ENCODE measurements around the gene WDR81. TPM values are rescaled to one million over a fixed set of nuclear protein-coding genes. Genes with fewer than 3 reads are reported as not detected.
"Not testable (repeated sequence)": the region's sequence is repeated elsewhere in the genome, so short reads cannot be mapped to it uniquely, and the experiment has no call there.

WDR81 gene
- total RNA-seq, 4 donors from 2014 or later: 26.1 to 73.7 (median 35.7) TPM

DNA sequence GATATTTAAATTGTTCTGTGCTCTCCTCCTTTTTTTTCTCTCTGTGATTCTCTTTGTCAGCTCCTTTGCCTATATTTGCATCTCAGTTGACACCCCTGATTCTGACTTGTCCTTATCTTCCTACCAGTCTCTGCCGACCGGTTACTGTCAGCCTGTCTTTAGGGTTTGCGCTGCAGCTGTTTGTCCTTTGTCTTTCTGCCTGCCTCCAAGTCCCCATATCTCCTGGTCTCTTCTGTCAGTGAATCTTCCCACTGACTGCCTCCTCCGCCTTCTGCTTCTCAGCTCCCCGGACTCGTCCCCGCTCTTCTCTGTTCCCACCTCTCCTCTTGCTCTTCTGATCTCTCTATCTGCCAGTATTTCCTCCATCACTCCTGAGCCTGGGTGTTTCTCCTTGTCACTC, 19.5 kb upstream of the WDR81 start:
- in situ Hi-C loops (cut with MboI; ENCODE audit: low pct_ligation_motif_present in 1 of 4, low pct_unique_long_range_greater_than_20kb in 1 of 4, low sequenced_read_pairs in 3 of 4) (loop anchor here in 2 of 4 donors (25.0 kb wide), 2 partner anchors 107 to 332 kb away; partner anchors contain the start of genes DPH1 (in 1 of the 2), OVCA2 (in 1 of the 2) and RTN4RL1 (in 1 of the 2)), intact Hi-C loops (cut with DNase I; ENCODE audit: low total_unique reads) (no loop called here)
- no peak overlapping the region for H3K4me3 ChIP-seq
- H3K27me3 ChIP-seq: no peaks in the 10 kb centered on the region
- 86 to 95% methylated on average over 7 of the region's 7 CpGs for WGBS, 2 donors (ENCODE audit: low coverage in 1 of 2)
- DNase-seq: no peak
- H3K4me1 ChIP-seq: peaks cover 4 to 13% (median 5%) of the 10 kb centered on the region in 4 donors
- no peak overlapping the region for H3K27ac ChIP-seq
- TF ChIP-seq POLR2A (IDR thresholded peaks at IDR 0.05): no peak
- TF ChIP-seq, protein P1, sequence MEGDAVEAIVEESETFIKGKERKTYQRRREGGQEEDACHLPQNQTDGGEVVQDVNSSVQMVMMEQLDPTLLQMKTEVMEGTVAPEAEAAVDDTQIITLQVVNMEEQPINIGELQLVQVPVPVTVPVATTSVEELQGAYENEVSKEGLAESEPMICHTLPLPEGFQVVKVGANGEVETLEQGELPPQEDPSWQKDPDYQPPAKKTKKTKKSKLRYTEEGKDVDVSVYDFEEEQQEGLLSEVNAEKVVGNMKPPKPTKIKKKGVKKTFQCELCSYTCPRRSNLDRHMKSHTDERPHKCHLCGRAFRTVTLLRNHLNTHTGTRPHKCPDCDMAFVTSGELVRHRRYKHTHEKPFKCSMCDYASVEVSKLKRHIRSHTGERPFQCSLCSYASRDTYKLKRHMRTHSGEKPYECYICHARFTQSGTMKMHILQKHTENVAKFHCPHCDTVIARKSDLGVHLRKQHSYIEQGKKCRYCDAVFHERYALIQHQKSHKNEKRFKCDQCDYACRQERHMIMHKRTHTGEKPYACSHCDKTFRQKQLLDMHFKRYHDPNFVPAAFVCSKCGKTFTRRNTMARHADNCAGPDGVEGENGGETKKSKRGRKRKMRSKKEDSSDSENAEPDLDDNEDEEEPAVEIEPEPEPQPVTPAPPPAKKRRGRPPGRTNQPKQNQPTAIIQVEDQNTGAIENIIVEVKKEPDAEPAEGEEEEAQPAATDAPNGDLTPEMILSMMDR (IDR thresholded peaks at IDR 0.05): no peak
- TF ChIP-seq EP300 (IDR thresholded peaks at IDR 0.05; ENCODE audit: low read depth): no peak
- TF ChIP-seq POLR2AphosphoS5 (IDR thresholded peaks at IDR 0.05): no peak
- no peaks in the 10 kb centered on the region for H3K36me3 ChIP-seq
- H3K9me3 ChIP-seq: no peaks in the 10 kb centered on the region

DNA sequence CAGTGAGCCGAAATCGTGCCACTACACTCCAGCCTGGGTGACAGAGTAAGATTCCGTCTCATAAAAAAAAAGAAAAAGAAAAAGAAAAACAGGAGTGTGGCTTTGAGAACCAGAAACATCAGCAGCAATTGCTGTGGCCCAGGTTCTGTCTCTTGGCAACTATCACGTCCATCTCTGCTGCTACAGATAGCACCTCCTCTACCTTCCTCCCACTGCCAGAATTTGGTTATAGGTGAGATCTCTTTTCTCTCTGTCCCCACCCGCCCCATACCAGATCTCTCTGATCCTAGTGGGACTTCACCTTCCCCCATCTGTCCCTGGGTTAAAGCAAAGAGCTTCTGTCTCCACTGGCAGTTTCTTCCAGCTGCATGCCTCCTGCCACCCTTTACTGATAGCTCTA, 17.4 kb upstream of the WDR81 start:
- no peak for TF ChIP-seq POLR2A (IDR thresholded peaks at IDR 0.05)
- TF ChIP-seq, protein P1 (IDR thresholded peaks at IDR 0.05): no peak
- TF ChIP-seq POLR2AphosphoS5 (IDR thresholded peaks at IDR 0.05): no peak
- no peak for TF ChIP-seq EP300 (IDR thresholded peaks at IDR 0.05; ENCODE audit: low read depth)
- no peak for DNase-seq
- Histone ChIP-seq H3K36me3 (peaks cover 0 to 5% (median under 1%) of the 10 kb centered on the region in 4 donors), H3K27ac (no peak overlapping the region), H3K9me3 (no peaks in the 10 kb centered on the region), H3K4me1 (peaks cover 7 to 26% (median 17%) of the 10 kb centered on the region in 4 donors), H3K27me3 (no peaks in the 10 kb centered on the region), H3K4me3 (no peak overlapping the region)
- WGBS, 2 donors (ENCODE audit: low coverage in 1 of 2): 71 to 85% methylated on average over 1 to 5 of the region's 5 CpGs
- in situ Hi-C loops (cut with MboI; ENCODE audit: low pct_ligation_motif_present in 1 of 4, low pct_unique_long_range_greater_than_20kb in 1 of 4, low sequenced_read_pairs in 3 of 4): loop anchor here in 2 of 4 donors (25.0 kb wide), 2 partner anchors 105 to 330 kb away; partner anchors contain the start of genes DPH1 (in 1 of the 2), OVCA2 (in 1 of the 2) and RTN4RL1 (in 1 of the 2)
- intact Hi-C loops (cut with DNase I; ENCODE audit: low total_unique reads): no loop called here

DNA sequence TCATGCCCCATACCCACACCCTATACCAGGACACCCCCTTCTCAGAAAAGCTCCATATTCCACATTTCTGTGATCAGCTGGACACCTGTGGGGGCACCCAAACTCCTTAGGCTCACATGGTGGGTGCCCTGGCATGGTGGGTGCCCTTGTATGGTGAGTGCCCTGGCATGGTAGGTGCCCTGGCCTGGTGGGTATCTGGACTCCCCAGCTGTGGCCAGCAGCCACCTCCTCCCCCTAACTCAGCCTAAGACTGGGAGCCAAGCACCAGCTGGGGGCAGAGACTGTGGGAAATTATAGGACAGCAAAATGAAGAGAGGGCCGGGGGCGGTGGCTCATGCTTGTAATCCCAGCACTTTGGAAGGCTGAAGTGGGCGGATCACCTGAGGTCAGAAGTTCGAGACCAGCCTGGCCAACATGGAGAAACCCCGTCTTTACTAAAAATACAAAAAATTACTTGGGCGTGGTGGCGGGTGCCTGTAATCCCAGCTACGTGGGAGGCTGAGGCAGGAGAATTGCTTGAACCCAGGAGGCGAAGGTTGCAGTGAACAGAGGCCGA, 15.6 kb upstream of the WDR81 start:
- WGBS, 2 donors (ENCODE audit: low coverage in 1 of 2): 87 to 92% methylated on average over 6 to 10 of the region's 10 CpGs
- H3K27me3 ChIP-seq; H3K9me3 ChIP-seq; DNase-seq; intact Hi-C loops (cut with DNase I; ENCODE audit: low total_unique reads); H3K36me3 ChIP-seq: not testable (repeated sequence)
- H3K27ac ChIP-seq: peak overlapping the region in 1 of 4 donors; percentile 98
- H3K4me3 ChIP-seq: peak overlapping the region in 1 of 4 donors; percentile 85
- in situ Hi-C loops (cut with MboI; ENCODE audit: low pct_ligation_motif_present in 1 of 4, low pct_unique_long_range_greater_than_20kb in 1 of 4, low sequenced_read_pairs in 3 of 4): loop anchor here in 2 of 4 donors (25.0 kb wide), 2 partner anchors 103 to 328 kb away; partner anchors contain the start of genes DPH1 (in 1 of the 2), OVCA2 (in 1 of the 2) and RTN4RL1 (in 1 of the 2)
- H3K4me1 ChIP-seq: peaks cover 15 to 40% (median 29%) of the 10 kb centered on the region in 4 donors

DNA sequence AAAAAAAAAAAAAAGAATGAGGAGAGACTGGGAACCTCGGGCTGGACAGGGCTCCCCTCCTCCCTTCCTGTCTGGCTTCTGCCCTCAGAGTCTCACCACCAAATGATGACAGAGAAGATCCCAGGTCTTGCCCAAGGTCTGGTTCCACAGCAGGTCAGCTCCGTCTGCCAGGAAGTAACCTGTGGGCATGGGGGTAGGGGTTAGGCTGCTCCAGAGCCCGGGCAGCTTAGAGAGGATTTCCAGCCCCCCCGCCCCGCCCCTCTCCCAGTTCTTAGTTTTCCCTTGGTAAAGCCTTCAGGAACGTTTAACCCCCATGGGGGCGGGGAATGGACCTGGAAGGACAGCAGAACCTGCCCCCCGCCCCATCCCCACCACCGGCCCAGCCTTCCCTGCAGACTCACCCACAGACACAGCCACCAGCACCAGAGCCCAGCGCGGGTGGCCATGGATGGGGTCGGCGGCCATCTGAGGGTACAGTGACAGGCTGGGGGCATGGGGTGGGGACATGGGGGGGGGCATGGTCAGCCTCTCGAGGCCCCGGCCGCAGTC, 15.0 kb upstream of the WDR81 start:
- peak in 1 of 3 donors; percentile 38 for TF ChIP-seq POLR2AphosphoS5 (IDR thresholded peaks at IDR 0.05)
- TF ChIP-seq, protein P1 (IDR thresholded peaks at IDR 0.05): no peak
- WGBS, 2 donors (ENCODE audit: low coverage in 1 of 2): 9% methylated on average over 12 of the region's 16 CpGs; no CpG with 5 or more reads in 1 of the 2 donors
- no peak for DNase-seq
- Histone ChIP-seq H3K9me3 (no peaks in the 10 kb centered on the region), H3K36me3 (peaks cover 0 to 8% (median 4%) of the 10 kb centered on the region in 4 donors), H3K4me1 (peaks cover 20 to 46% (median 35%) of the 10 kb centered on the region in 4 donors), H3K27ac (peak overlapping the region; percentile 95 to 99 (median 98)), H3K27me3 (no peaks in the 10 kb centered on the region), H3K4me3 (peak overlapping the region; percentile 60 to 88 (median 82))
- intact Hi-C loops (cut with DNase I; ENCODE audit: low total_unique reads): no loop called here
- in situ Hi-C loops (cut with MboI; ENCODE audit: low pct_ligation_motif_present in 1 of 4, low pct_unique_long_range_greater_than_20kb in 1 of 4, low sequenced_read_pairs in 3 of 4): loop anchor here in 2 of 4 donors (25.0 kb wide), 2 partner anchors 103 to 328 kb away; partner anchors contain the start of genes DPH1 (in 1 of the 2), OVCA2 (in 1 of the 2) and RTN4RL1 (in 1 of the 2)

All from transverse colon (tissue), 4 donors.